ENCODE results near the gene FRZB. TPM values are rescaled to one million over a fixed set of nuclear protein-coding genes. Genes with fewer than 3 reads are reported as not detected.

Gene FRZB
- total and polyA plus RNA-seq, 9 of the 15 experiments (the other 6 are each of a cell fraction or from before 2014, with no cell fraction given) = 0.01 to 0.05 (median 0.03) TPM; not detected in 6

GRCh38 chr2:182831101-182831500, 35.3 kb downstream of the FRZB start (continued):
- TF ChIP-seq ZNF318 (IDR thresholded peaks at IDR 0.05; ENCODE audit: borderline replicate concordance in 1 of 2, low read depth in 1 of 2) (no peak), PHF8 (IDR thresholded peaks at IDR 0.05; ENCODE audit: borderline replicate concordance, low read length) (no peak), RBBP5 (IDR thresholded peaks at IDR 0.05; ENCODE audit: borderline replicate concordance, insufficient read depth, low read length, poor library complexity, severe bottlenecking) (no peak), ZEB2 (IDR thresholded peaks at IDR 0.05) (no peak), POLR3A (IDR thresholded peaks at IDR 0.05; ENCODE audit: borderline replicate concordance, extremely low read depth, insufficient read depth, insufficient read length) (no peak), ZNF512 (tag; IDR thresholded peaks at IDR 0.05) (no peak), ZC3H8 (IDR thresholded peaks at IDR 0.05) (no peak), BCL6 (CRISPR knock-in tag; IDR thresholded peaks at IDR 0.05) (no peak), SMARCA5 (IDR thresholded peaks at IDR 0.05) (no peak), DPF2 (IDR thresholded peaks at IDR 0.05) (no peak), RFX7 (CRISPR knock-in tag; IDR thresholded peaks at IDR 0.05) (no peak)
- TF ChIP-seq, protein P1, sequence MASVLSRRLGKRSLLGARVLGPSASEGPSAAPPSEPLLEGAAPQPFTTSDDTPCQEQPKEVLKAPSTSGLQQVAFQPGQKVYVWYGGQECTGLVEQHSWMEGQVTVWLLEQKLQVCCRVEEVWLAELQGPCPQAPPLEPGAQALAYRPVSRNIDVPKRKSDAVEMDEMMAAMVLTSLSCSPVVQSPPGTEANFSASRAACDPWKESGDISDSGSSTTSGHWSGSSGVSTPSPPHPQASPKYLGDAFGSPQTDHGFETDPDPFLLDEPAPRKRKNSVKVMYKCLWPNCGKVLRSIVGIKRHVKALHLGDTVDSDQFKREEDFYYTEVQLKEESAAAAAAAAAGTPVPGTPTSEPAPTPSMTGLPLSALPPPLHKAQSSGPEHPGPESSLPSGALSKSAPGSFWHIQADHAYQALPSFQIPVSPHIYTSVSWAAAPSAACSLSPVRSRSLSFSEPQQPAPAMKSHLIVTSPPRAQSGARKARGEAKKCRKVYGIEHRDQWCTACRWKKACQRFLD (CRISPR knock-in tag; IDR thresholded peaks at IDR 0.05) = no peak

Measured in K562 (cell line).